NCI-H146 (cell line): ENCODE measurements around the gene RPS6KA4.
A peak's percentile ranks its signal among the peaks of the same experiment; 100 is the strongest.

ENCODE experiments used
- DNase-seq: peaks from one replicate; lab custom pipeline; 2025; lab: John Stamatoyannopoulos, UW

RPS6KA4 gene

DNA sequence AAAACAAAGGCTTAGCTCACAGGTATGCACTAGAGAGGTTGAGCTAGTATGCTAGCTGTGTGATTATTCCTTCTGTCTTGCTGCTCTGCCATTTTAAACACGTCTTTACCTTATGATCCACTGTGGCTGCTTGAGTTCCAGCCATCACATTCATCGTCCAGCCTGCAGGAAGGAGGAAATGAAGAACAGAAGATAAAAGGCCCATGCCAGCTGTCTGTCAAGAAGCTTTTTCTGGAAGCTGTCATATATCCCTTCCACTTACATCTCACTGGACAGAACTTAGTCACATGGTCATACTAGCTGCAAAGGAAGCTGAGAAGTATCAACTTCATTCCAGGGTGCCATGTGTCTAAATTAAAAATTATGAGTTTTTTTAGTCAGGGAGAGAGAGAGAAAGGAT is 31.6 kb upstream of the RPS6KA4 start:
- no peak for DNase-seq

DNA sequence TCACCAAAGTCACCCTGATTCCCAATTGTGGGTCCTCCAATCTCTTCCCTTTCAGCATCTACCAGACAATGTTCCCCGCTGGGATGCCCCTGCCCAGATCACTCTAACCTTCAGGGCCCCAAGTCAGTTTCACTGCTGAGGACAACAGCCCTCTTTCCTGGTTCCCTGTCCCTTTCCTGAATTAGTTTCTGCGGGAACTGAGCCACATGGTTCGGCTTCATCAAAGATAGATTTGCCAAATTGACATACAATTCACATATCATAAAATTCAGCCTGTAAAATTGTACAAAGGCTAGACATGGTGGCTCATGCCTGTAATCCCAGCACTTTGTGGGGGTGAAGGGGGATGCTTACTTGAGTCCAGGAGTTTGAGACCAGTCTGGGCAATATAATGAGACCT is 31.0 kb upstream of the RPS6KA4 start:
- no peak for DNase-seq

DNA sequence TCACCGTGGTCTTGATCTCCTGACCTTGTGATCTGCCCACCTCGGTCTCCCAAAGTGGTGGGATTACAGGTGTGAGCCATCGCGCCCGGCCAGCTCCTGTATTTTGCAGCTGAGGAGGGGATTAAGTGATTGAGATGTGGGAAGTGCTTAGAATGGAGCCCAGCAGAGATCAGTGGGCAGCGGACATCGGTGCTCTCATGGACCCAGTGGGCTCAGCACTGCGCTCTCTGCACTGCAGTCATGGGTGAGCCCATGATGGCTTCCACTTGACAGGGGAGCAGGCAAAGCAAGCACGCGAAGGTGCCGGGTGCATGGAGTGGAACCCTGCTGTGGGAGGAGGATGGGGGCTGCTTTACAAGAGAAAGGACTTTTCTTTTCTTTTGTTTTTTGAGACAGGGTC is 28.1 kb upstream of the RPS6KA4 start:
- DNase-seq, result no peak

DNA sequence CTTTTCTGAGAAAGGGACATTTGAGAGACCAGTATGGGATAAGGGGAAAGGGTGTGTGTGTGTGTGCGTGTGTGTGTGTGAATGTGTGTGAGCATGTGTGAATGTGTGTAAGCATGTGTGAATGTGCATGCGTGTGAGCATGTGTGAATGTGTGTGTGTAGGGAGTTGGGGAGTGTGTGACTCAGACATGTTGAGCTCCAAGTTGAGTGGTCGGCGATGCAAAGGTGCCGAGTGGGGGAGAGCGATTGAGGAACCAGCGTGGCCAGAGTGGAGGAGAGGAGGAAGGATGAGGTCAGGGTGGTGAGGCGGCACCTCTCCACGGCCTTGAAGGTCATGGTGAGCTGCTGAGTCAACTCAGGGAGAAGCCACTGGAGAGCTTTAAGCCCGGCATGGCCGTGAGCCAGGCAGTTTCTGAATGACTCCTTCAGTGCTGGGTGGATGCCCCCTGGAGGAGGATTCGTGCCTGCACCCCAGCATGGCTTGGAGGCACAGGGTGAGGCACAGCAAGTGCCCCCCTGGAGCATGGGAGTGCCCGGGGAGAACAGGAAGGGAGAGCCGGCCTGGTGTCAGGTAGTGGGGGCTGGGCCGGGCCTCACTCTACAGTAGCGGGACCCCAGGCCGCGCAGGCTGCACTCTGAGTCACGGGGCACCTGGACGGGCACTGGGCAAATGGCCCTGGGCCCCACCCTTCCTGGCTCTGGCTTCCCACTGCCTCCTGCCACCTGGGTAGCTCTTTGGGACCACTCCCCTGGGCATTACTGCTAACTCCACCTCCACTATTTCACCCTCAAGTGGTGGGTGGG is 27.2 kb upstream of the RPS6KA4 start:
- no peak for DNase-seq

DNA sequence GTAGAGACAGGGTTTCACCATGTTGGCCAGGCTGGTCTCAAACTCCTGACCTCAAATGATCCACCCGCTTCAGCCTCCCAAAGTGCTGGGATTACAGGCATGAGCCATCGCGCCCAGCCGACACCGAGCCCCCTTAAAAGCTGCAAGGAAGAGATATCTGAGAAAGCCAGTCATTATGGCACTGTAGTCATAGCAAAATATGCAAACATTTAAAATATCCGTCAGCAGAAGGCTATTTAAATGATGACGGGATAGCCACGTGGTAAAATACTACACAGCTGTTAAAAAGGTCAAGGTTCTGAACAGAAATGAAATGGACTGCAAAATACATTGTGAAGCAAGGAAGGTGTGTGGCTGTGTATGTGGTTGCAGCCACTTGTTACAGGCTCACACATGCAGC is 25.4 kb upstream of the RPS6KA4 start:
- no peak for DNase-seq

DNA sequence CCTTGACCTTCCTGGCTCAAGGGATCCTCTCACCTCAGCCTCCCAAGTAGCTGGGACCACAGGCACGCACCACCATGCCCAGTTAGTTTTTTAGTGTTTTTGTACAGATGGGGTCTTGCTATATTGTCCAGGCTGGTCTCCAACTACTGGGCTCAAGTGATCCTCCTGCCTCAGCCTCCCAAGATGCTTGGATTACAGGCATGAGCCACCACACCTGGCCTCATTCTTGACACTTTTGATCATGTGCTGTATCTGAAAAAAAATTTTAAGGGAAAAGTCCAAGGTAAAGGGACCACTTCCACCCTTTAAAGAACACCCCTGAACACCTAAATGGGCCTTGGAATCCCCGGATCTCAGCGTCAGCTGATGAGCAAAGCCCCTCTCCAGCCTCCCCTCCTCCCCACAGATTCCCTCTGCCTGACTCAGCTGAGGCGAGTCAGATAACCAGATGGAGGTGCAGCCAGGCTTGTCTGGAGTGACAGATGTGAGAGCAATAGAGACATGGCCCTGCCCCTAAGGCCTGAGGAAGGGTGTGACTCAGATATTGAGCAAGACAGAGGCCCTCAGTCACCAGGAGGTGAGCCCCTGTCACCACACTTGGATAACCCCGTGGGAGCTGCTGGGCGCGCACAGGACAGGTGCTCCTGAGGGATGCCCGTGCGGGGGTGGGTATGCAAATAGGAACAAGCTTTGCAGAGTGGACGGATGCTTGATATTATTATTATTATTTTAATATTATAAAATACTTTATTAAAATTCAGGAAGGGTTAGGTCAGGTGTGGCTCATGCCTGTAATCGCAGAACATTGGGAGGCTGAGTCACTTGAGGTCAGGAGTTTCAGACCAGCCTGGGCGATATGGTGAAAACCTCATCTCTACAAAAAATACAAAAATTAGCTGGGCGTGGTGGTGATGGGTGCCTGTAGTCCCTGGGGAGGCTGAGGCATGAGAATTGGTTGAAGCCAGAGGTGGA is 23.9 kb upstream of the RPS6KA4 start:
- DNase-seq, result peak; percentile 82

DNA sequence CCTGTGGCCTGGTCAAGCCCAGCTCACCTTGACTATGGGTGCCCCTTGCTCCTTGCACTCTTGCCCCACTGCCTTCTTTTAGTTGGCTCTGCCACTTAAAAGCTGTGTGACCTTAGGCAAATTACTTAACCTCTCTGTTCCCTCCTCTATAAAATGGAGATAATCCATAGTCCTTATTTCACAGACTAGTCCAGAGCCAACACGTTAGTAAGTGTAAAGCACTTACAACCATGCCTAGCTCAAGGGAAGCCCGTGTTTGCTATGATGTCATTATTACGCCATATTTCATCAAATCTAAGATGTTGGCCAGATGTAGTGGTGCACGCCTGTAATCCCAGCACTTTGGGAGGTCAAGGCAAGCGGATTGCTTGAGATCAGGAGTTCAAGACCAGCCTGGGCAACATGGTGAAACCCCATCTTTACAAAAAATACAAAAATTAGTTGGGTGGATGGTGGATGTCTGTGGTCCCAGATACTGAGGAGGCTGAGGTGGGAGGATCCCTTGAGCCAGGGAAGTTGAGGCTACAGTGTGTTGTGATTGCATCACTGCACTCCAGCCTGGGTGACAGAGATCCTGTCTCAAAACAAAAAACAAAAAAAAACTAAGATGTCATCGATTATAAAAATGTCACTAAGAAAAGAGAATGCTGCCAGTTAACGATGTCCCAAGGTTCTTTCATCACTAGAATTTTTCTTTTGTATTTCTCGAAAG is 21.3 kb upstream of the RPS6KA4 start:
- no peak for DNase-seq

DNA sequence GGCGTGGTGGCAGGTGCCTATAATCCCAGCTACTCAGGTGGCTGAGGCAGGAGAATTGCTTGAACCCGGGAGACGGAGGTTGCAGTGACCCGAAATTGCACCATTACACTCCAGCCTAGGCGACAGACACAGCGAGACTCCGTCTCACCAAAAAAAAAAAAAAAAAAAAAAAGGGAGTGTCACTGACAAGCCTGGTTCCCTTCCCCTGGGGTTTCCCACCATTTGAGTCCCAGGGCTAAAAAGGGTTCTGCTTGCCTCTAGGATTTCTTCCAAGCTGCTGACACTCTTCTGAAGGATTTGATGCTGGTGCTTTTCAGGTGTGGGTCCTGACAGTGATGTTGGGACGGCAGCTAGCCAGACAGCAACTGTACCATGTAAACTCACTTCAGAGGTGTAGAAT is 20.2 kb upstream of the RPS6KA4 start:
- DNase-seq, result no peak

DNA sequence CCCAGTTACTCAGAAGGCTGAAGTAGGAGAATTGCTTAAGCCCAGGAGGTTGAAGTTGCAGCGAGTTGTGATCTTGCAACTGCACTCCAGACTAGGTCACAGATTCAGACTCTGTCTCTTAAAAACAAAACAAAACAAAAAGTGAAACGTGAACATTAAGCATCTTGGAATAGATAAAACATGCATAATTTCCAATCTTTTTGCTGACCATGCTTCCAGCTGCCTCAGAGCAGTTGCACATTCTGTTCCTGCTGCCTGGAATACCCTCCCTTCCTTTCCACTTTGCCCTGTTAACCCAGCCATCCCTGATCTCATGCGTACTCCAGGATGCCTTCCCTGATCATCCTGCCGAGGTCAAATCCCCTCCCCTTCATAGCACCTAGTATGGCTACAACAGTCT is 19.7 kb upstream of the RPS6KA4 start:
- DNase-seq, result no peak

DNA sequence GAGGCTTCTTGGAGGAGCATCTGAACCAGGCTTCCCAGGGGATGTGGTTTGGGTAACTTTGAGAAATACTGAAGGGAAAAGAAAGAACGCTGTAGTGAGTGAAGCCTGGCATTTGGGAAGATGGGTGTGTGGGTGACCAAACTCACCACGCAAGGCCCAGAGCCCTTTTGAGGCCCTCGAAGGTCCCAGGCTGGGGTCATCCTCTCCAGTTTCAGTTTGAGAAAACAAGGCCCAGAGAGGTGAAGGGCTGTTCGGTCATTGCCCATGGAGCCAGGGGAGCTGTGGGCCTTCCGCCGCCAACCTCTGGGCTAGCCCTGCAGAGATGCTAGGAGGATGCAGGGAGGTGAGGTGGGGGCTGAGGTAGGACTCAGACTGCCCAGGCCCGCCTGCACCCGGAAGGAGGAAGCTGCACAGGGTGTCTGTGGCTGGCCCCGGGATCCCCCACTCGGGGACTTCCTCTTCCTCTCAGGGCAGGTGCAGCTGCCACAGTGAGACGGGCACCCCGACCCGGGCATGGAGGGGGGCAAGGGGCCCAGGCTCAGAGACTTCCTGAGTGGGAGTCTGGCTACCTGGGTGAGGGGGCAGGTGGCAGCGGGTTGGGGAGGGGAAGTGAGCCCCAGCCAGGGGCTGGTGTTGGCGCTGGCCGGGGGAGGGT is 19.1 kb upstream of the RPS6KA4 start, which contains the start of gene CCDC88B:
TSS of gene CCDC88B (plus strand) at position 451 of the 655 bp plus-strand sequence. CDS start at position 514, 63 bp downstream.
- no peak for DNase-seq

DNA sequence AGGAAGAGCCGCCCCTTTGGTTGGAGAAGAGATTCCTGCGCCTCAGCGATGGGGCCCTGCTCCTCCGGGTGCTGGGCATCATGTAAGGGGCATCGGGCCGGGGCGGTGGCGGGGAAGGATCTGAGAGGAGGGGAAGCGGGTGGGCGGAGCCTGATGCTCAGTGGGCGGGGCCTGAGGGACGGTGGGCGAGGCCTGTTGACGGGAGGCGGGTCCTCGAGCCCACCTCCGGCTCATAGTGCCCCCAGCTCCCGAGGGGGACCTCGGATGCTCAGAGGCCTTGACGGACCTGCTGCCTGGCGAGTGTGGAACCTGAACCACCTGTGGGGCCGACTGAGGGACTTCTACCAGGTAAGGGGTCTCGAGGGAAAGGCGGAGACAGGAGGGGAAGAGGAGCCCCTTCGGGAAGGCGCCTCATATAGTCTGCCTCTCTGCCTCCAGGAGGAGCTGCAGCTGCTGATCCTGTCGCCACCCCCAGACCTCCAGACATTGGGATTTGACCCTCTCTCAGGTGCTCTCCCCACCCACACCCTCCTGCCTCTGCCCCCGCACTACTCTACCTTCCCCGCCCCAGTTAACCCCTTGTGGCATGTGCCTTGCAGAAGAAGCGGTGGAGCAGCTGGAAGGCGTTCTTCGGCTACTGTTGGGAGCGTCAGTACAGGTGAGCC is 18.2 kb upstream of the RPS6KA4 start:
- DNase-seq, result peak; percentile 44

DNA sequence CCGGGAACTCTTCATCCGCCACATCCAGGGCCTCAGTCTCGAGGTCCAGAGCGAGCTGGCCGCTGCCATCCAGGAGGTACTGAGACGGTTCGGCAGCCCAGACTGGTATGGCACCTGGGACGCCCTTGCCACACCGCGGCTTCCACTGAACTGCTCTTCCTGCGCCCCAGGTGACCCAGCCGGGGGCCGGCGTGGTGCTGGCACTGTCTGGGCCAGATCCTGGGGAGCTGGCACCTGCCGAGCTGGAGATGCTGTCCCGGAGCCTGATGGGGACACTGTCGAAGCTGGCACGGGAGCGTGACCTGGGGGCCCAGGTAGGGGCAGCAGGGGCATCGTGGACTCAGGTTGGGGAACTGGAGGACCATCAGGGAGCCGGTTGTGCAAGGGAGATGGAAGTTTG is 17.5 kb upstream of the RPS6KA4 start:
- no peak for DNase-seq

DNA sequence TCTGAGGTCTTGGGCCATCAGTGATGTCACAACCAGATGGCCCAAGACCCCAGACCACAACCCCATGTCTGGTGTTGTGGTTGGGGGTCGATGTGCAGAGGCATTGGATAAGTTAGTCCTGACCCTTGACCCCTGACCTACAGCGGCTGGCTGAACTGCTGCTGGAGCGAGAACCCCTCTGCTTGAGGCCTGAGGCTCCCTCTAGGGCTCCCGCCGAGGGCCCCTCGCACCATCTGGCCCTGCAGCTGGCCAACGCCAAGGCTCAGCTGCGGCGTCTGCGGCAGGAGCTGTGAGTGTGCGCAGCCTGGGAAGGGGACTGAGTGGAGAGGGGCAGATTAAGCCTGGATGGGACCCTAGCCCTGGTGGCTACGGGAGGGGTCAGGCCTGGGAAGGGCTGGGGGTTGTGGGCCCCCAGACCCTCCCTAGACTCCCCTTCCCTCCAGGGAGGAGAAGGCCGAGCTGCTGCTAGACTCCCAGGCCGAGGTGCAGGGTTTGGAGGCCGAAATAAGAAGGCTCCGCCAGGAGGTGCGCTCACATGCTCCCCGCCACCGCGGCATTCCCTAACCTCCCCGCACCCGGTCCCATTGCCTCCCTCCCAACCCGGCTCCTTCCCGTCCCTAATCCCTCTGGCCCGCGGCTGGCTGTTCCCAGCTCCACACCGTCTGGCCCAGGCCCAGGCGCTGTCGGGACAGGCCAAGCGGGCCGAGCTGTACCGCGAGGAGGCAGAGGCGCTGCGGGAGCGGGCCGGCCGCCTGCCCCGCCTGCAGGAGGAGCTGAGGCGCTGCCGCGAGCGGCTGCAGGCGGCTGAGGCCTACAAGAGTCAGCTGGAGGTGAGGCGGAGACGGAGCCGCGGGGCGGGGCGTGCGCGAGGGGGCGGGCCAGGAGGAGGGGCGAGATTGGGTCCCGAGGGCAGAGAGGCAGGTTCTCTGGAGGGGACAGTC is 16.8 kb upstream of the RPS6KA4 start:
- peak; percentile 82 for DNase-seq

DNA sequence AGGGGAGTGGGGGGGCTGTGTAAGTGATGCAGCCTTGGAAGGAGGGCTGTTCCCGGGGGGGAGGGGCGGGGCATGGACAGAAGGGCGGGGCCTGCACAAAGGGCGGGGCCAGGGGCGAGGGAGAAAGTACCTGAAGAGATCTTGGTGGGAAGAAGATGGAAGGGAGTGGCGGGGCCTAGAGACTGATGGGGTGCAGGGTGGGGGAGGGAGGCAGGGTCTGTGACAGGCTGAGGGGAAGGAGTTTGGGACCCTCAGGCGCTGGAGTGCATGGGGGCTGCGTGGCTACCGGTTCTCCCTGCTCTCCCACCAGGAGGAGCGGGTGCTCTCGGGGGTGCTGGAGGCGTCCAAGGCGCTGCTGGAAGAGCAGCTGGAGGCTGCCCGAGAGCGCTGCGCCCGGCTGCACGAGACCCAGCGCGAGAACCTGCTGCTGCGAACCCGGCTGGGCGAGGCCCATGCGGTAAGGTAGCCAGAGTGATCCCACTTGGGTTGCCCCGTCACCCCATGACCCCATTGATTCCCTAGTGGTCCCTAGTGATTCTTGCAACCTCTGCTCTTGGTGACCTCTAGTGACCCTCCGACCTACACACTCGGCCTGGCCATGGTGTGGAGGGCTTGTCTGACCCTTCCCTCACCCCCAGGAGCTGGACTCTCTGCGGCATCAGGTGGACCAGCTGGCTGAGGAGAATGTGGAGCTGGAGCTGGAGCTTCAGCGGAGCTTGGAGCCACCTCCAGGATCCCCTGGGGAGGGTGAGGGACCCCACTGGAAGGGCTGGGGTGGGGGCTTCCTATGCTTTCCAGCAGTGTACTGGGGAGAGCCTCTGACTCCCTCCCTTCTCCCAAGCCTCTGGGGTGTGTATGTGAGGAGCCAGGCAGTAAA is 15.9 kb upstream of the RPS6KA4 start:
- no peak for DNase-seq

DNA sequence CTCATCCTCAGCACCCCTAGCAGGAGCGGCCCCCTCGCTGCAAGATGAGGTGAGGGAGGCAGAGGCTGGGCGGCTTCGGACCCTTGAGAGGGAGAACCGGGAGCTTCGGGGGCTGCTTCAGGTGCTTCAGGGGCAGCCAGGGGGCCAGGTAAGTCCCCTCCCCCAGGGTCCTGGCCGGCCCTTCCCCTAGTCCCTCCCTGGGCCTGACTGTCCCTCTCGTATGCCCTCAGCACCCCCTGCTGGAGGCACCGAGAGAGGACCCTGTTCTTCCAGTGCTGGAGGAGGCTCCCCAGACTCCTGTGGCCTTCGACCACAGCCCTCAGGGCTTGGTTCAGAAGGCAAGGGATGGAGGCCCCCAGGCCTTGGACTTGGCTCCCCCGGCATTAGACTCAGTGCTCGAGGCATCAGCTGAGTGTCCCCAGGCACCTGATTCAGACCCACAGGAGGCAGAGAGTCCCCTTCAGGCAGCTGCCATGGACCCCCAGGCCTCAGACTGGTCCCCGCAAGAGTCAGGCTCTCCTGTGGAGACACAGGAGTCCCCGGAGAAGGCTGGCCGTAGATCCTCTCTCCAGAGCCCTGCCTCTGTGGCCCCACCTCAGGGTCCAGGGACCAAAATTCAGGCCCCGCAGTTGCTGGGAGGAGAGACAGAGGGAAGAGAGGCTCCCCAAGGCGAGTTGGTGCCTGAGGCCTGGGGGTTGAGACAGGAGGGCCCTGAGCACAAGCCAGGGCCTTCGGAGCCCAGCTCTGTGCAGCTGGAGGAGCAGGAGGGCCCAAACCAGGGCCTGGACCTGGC is 15.0 kb upstream of the RPS6KA4 start:
- no peak for DNase-seq

DNA sequence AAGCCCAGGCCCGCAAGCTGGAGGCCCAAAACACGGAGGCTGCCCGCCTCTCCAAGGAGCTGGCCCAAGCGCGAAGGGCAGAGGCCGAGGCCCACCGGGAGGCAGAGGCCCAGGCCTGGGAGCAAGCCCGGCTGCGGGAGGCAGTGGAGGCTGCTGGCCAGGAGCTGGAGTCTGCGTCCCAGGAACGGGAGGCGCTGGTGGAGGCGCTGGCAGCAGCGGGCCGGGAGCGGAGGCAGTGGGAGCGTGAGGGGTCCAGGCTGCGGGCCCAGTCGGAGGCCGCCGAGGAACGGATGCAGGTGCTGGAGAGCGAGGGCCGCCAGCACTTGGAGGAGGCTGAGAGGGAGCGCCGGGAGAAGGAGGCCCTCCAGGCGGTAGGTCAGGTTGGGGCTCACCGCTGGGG is 14.2 kb upstream of the RPS6KA4 start:
- DNase-seq, result no peak

DNA sequence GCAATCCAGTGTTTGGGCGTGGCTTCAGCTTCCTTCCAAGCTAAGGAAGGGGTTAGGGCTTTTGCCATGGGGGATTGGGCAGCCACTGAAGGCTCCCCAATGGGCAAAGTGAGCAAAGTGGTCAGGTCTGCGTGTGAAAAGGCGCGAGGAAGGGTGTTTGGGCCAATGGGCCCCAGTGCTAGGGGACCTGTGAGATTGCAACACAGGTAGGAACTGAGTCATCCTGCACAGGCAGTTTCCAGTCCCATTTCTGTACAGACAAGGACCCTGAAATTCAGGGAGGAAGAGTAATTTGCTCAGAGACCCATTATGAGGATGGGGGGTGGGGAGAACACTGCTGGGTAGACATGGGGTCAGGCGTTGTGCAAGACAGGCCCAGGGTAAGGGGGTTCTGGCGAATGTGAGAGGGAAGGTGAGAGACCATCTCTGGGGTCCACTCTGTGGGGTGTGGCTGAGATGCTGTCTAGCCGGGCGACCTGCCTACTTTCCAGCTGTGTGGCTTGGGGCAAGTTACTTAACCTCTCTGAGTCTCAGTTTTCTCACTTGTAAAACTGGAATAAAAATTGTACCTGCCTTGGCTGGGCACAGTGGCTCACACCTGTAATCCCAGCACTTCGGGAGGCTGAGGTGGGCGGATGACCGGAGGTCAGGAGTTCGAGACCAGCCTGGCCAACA is 11.6 kb upstream of the RPS6KA4 start:
- no peak for DNase-seq
